Mammary epithelial cell (primary cell): ENCODE data around the gene RIC1.

Experiments
- EZH2 ChIP-seq: IDR thresholded peaks from 2 replicates; pipeline ENCODE4 v1.6.1; 2012; ENCODE audit warnings: low read length, inconsistent platforms, borderline replicate concordance
- TF ChIP-seq, protein P1 (sequence below), 2 donors: IDR thresholded peaks in 1 of 2; conservative IDR thresholded peaks in 1 of 2; 2 replicates each; pipeline ENCODE4 v1.5.1; 2011 to 2012; ENCODE audit warnings: inconsistent platforms in 2 of 2, low read length in 2 of 2, mild to moderate bottlenecking in 2 of 2, control low read depth in 1 of 2, low read depth in 1 of 2; ENCODE audit not compliant: insufficient read depth in 1 of 2; ENCODE audit errors: extremely low read depth in 1 of 2

GRCh38 chr9:5587024-5587423 is 41.9 kb upstream of the RIC1 start:
- TF ChIP-seq, protein P1, sequence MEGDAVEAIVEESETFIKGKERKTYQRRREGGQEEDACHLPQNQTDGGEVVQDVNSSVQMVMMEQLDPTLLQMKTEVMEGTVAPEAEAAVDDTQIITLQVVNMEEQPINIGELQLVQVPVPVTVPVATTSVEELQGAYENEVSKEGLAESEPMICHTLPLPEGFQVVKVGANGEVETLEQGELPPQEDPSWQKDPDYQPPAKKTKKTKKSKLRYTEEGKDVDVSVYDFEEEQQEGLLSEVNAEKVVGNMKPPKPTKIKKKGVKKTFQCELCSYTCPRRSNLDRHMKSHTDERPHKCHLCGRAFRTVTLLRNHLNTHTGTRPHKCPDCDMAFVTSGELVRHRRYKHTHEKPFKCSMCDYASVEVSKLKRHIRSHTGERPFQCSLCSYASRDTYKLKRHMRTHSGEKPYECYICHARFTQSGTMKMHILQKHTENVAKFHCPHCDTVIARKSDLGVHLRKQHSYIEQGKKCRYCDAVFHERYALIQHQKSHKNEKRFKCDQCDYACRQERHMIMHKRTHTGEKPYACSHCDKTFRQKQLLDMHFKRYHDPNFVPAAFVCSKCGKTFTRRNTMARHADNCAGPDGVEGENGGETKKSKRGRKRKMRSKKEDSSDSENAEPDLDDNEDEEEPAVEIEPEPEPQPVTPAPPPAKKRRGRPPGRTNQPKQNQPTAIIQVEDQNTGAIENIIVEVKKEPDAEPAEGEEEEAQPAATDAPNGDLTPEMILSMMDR (conservative IDR thresholded peaks at IDR 0.05 in 1 of 2, IDR thresholded peaks at IDR 0.05 in 1 of 2; ENCODE audit: extremely low read depth in 1 of 2, insufficient read depth in 1 of 2, low read depth in 1 of 2, low read length in 2 of 2), result no peak
- no peak for TF ChIP-seq EZH2
